HCT116 (cell line): Measurements from ENCODE around the gene TK2. TPM values are rescaled to one million over a fixed set of nuclear protein-coding genes. Genes with fewer than 3 reads are reported as not detected.

Source experiments
- ATAC-seq: fragments of 200-7000 bp; cut with Tn5 transposase; 2 replicates; pipeline ENCODE4 v1.9.1; 2020; ENCODE audit warnings: mild to moderate bottlenecking, moderate library complexity
- BruUV-seq: library from RNA; stranded (reverse); fragments of 400-500 nt; replicated peaks from 2 replicates; lab custom pipeline; 2021; lab: Mats Ljungman, UMichigan
- CTCF ChIA-PET: fragments of 300-600 bp; sonication (Branson Sonifier 250); formaldehyde crosslinking; loops from one replicate; lab custom pipeline; 2021; ENCODE audit warnings: antibody characterized with exemption; lab: Charles Lee
- POLR2A ChIA-PET: fragments of 300-600, 350-600 bp; sonication (Branson Sonifier 250); formaldehyde crosslinking; loops from one replicate; lab custom pipeline; 2021; ENCODE audit warnings: antibody characterized with exemption; lab: Charles Lee
- RAD21 ChIA-PET, 2 experiments: fragments of 300-600 bp; sonication (Branson Sonifier 250); formaldehyde crosslinking; loops; one replicate each; lab custom pipeline; 2023; ENCODE audit warnings: low total read pairs in 2 of 2; ENCODE audit not compliant: uncharacterized antibody in 2 of 2, unreplicated experiment in 2 of 2, low non-redundant PET in 1 of 2; lab: Charles Lee
- DNase-seq: peaks from one replicate; pipeline ENCODE4 v3.0.0-alpha.2; 2010; ENCODE audit warnings: low read depth, low spot score
- H2AFZ ChIP-seq: fragments of 200-600 bp; shearing (Covaris generic), sonication (generic); 2 replicates; pipeline ENCODE4 v1.6.1; 2017; ENCODE audit warnings: low read depth, mixed run types, mixed read lengths, antibody characterized with exemption, low read length; ENCODE audit not compliant: poor library complexity, severe bottlenecking
- H3K27ac ChIP-seq: 2 replicates; pipeline ENCODE4 v1.5.1; 2012; ENCODE audit warnings: low read depth, low read length
- H3K27me3 ChIP-seq: fragments of 200-600 bp; sonication (generic); 2 replicates; pipeline ENCODE4 v1.6.1; 2016; ENCODE audit warnings: mixed run types, low read length, mixed read lengths; ENCODE audit not compliant: insufficient read depth
- H3K36me3 ChIP-seq, 2 experiments: fragments of 200-500 bp in 1 of 2; fragments of 200-600 bp in 1 of 2; sonication (Bioruptor generic) in 1 of 2; sonication (generic) in 1 of 2; 2 replicates each; pipeline versions ENCODE4 v1.5.1 to v1.6.1; 2014 to 2016; ENCODE audit warnings: low read length in 2 of 2, inconsistent platforms in 1 of 2, mixed read lengths in 1 of 2, mixed run types in 1 of 2; ENCODE audit not compliant: insufficient read depth in 2 of 2, control insufficient read depth in 1 of 2
- H3K4me1 ChIP-seq, 2 experiments: fragments of 200-600 bp in 1 of 2; sonication (generic) in 1 of 2; 2 replicates each; pipeline versions ENCODE4 v1.5.1 to v1.6.1; 2012 to 2017; ENCODE audit warnings: low read length in 2 of 2, inconsistent platforms in 1 of 2, mild to moderate bottlenecking in 1 of 2, mixed read lengths in 1 of 2, mixed run types in 1 of 2, moderate library complexity in 1 of 2; ENCODE audit not compliant: insufficient read depth in 2 of 2, control insufficient read depth in 1 of 2
- H3K4me2 ChIP-seq: fragments of 200-600 bp; sonication (generic); 2 replicates; pipeline ENCODE4 v1.6.1; 2017; ENCODE audit warnings: mixed run types, low read length, mixed read lengths
- H3K4me3 ChIP-seq, 2 experiments: fragments of 200-600 bp in 1 of 2; sonication (generic) in 1 of 2; replicated peaks in 1 of 2; 2 replicates each; pipeline ENCODE4 v1.5.1; 2011 to 2016; ENCODE audit warnings: low read length in 2 of 2, control low read depth in 1 of 2, low read depth in 1 of 2, mild to moderate bottlenecking in 1 of 2, mixed read lengths in 1 of 2, mixed run types in 1 of 2
- H3K79me2 ChIP-seq: fragments of 200-600 bp; sonication (generic); 2 replicates; pipeline ENCODE4 v1.6.1; 2017; ENCODE audit warnings: mild to moderate bottlenecking, mixed run types, low read length, moderate library complexity, mixed read lengths; ENCODE audit not compliant: insufficient read depth
- H3K9ac ChIP-seq: fragments of 200-600 bp; sonication (generic); 2 replicates; pipeline ENCODE4 v1.6.1; 2016; ENCODE audit warnings: low read length, mixed read lengths
- H3K9me2 ChIP-seq: fragments of 200-600 bp; sonication (generic), shearing (Covaris generic); 2 replicates; pipeline ENCODE4 v1.6.1; 2017; ENCODE audit warnings: mixed run types, mild to moderate bottlenecking, moderate library complexity; ENCODE audit not compliant: insufficient read depth
- H3K9me3 ChIP-seq, 2 experiments: fragments of 200-500 bp in 1 of 2; fragments of 200-600 bp in 1 of 2; sonication (Bioruptor generic) in 1 of 2; sonication (generic) in 1 of 2; 2 replicates each; pipeline ENCODE4 v1.6.1; 2014 to 2017; ENCODE audit warnings: low read length in 2 of 2, mixed read lengths in 2 of 2, inconsistent platforms in 1 of 2, low read depth in 1 of 2, mild to moderate bottlenecking in 1 of 2, mixed run types in 1 of 2, moderate library complexity in 1 of 2; ENCODE audit not compliant: control insufficient read depth in 1 of 2, insufficient read depth in 1 of 2
- H4K20me1 ChIP-seq: fragments of 200-600 bp; sonication (generic), shearing (Covaris generic); 2 replicates; pipeline ENCODE4 v1.6.1; 2017; ENCODE audit warnings: mixed run types, mild to moderate bottlenecking, moderate library complexity; ENCODE audit not compliant: insufficient read depth
- ATF3 ChIP-seq: IDR thresholded peaks from 2 replicates; pipeline ENCODE4 v1.6.1; 2012
- CBX3 ChIP-seq: IDR thresholded peaks from 2 replicates; pipeline ENCODE4 v1.6.1; 2012; ENCODE audit warnings: low read depth
- CEBPB ChIP-seq: IDR thresholded peaks from 2 replicates; pipeline ENCODE4 v1.6.1; 2012; ENCODE audit warnings: low read depth
- MAX ChIP-seq: IDR thresholded peaks from 2 replicates; pipeline ENCODE4 v1.6.1; 2012
- POLR2A ChIP-seq: IDR thresholded peaks from 2 replicates; pipeline ENCODE4 v1.7.0; 2011; ENCODE audit warnings: borderline replicate concordance; ENCODE audit not compliant: insufficient read depth, insufficient read length; ENCODE audit errors: extremely low read depth
- POLR2AphosphoS5 ChIP-seq: IDR thresholded peaks from 2 replicates; pipeline ENCODE4 v1.6.1; 2011; ENCODE audit warnings: mild to moderate bottlenecking, low read depth, low read length, moderate library complexity
- RAD21 ChIP-seq: IDR thresholded peaks from 2 replicates; pipeline ENCODE4 v1.6.1; 2012; ENCODE audit warnings: low read depth, mild to moderate bottlenecking
- SIN3A ChIP-seq: IDR thresholded peaks from 2 replicates; pipeline ENCODE4 v1.6.1; 2012; ENCODE audit warnings: low read depth
- YY1 ChIP-seq: IDR thresholded peaks from 2 replicates; pipeline ENCODE4 v1.6.1; 2011; ENCODE audit warnings: low read length, low read depth, moderate library complexity, mild to moderate bottlenecking; ENCODE audit not compliant: insufficient replicate concordance; ENCODE audit errors: extremely low read depth
- ZBTB33 ChIP-seq: IDR thresholded peaks from 2 replicates; pipeline ENCODE4 v1.6.1; 2011; ENCODE audit warnings: mild to moderate bottlenecking, low read length, moderate library complexity; ENCODE audit not compliant: insufficient replicate concordance; ENCODE audit errors: extremely low read depth
- intact Hi-C: fragments of 100-400 bp; cut with micrococcal nuclease; formaldehyde crosslinking; loops from 2 replicates; pipeline ENCODE4 v1.10.0; 2022
- total RNA-seq: library from RNA; stranded (reverse); gene quantifications from one replicate; pipeline ENCODE4 v1.2.1, GENCODE V29; 2021; ENCODE audit not compliant: unreplicated experiment

The TK2 gene
- total RNA-seq, 1 experiment from 2014 or later, result 15.4 TPM

GRCh38 chr16:66469947-66470546, 79.9 kb downstream of the TK2 start:
- H3K4me1 ChIP-seq, result peaks cover 6 to 8% of the 10 kb centered on the region in 2 experiments; a peak in 2 of 4 replicates
- H2AFZ ChIP-seq, result no peak overlapping the region
- H3K9me2 ChIP-seq, result no peaks in the 10 kb centered on the region
- H3K27ac ChIP-seq, result no peak overlapping the region
- BruUV-seq, result no TSS peak
- intact Hi-C loops, result no loop called here
- H3K4me2 ChIP-seq, result no peak overlapping the region
- no peak overlapping the region for H3K4me3 ChIP-seq
- H3K9me3 ChIP-seq, result no peaks in the 10 kb centered on the region
- H3K36me3 ChIP-seq, result no peaks in the 10 kb centered on the region
- 0 out of 2 replicates have a peak, but pooled peaks cover 4% of the 10 kb centered on the region for H3K27me3 ChIP-seq
- TF ChIP-seq YY1, result no peak
- TF ChIP-seq MAX, result no peak
- no peak for TF ChIP-seq ATF3
- TF ChIP-seq POLR2A, result no peak
- no peak for TF ChIP-seq RAD21
- TF ChIP-seq ZBTB33, result no peak
- TF ChIP-seq CBX3, result no peak
- TF ChIP-seq CEBPB, result no peak
- TF ChIP-seq POLR2AphosphoS5, result no peak
- TF ChIP-seq SIN3A, result no peak
- no peaks in the 10 kb centered on the region for H4K20me1 ChIP-seq
- ChIA-PET CTCF (no interaction called here), POLR2A (no interaction called here), RAD21 (no interaction called here)
- no peak for ATAC-seq
- no peak for DNase-seq
- no peak overlapping the region for H3K9ac ChIP-seq
- H3K79me2 ChIP-seq, result no peaks in the 10 kb centered on the region
